ENCODE measurements around the gene CHPT1. TPM values are rescaled to one million over a fixed set of nuclear protein-coding genes. Genes with fewer than 3 reads are reported as not detected.
A peak's percentile ranks its signal among the peaks of the same experiment; 100 is the strongest.
"Not testable (repeated sequence)": the region's sequence is repeated elsewhere in the genome, so short reads cannot be mapped to it uniquely, and the experiment has no call there.

CHPT1 gene
- total and polyA plus RNA-seq, 3 experiments from 2014 or later = 29.1 to 43.2 (median 29.2) TPM

DNA sequence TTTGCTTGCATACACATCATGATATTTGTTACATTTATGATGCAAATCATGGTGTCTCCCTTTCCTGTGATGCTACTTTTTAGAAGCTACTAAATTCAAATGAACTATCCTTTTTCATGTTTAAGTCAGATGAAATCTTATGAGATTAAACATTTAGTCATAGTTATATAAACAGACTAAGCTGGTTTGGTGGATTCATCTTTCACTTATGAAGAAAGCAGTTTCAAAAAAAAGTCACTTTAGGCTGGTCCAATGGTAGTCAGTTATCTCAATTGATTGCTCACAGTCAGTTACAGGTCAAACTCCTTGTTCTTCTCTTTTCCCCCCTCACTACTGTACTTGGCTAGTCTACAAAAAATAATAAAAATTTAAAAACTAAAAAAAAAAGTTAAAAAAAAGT lies 22.1 kb downstream of the CHPT1 start:
- Histone ChIP-seq H3K4me1 (ENCODE audit: insufficient read depth, low read length) (no peaks in the 10 kb centered on the region), H3K27ac (ENCODE audit: low read depth, low read length) (no peak overlapping the region), H3K27me3 (ENCODE audit: insufficient read depth, low read length, poor library complexity, severe bottlenecking) (no peaks in the 10 kb centered on the region), H3K9me3 (ENCODE audit: low read length) (no peaks in the 10 kb centered on the region), H3K4me3 (ENCODE audit: low read length) (no peak overlapping the region), H3K36me3 (ENCODE audit: insufficient read depth, low read length) (no peaks in the 10 kb centered on the region)
- ChIA-PET CTCF (no interaction called here), POLR2A (no interaction called here)
- no peak overlapping the region for H3K27ac Mint-ChIP-seq
- H3K36me3 Mint-ChIP-seq = peaks cover 0 to 24% (median 6%) of the 10 kb centered on the region in 3 donors
- DNase-seq = no peak
- H3K9me3 Mint-ChIP-seq = no peaks in the 10 kb centered on the region
- no peaks in the 10 kb centered on the region for H3K27me3 Mint-ChIP-seq
- H3K4me3 Mint-ChIP-seq = no peak overlapping the region
- no peaks in the 10 kb centered on the region for H3K4me1 Mint-ChIP-seq

DNA sequence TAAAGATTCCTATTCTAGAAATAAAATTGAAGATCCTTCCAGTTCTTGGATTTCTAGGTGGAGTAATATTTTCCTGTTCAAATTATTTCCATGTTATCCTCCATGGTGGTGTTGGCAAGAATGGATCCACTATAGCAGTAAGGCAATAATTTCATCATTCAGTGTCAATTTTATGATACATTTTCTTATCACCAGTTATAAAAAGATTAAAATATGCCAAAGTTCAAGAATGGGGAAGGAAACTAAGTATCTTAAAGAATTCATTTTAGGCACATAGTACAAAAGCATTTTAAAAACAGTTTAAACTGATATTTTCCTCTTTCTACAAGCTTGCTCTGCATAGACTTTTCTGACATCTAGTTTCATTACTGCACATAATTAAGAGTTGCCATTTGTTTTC lies 22.7 kb downstream of the CHPT1 start:
- Histone ChIP-seq H3K9me3 (ENCODE audit: low read length) (no peaks in the 10 kb centered on the region), H3K27ac (ENCODE audit: low read depth, low read length) (no peak overlapping the region), H3K4me3 (ENCODE audit: low read length) (no peak overlapping the region), H3K27me3 (ENCODE audit: insufficient read depth, low read length, poor library complexity, severe bottlenecking) (no peaks in the 10 kb centered on the region), H3K36me3 (ENCODE audit: insufficient read depth, low read length) (no peaks in the 10 kb centered on the region), H3K4me1 (ENCODE audit: insufficient read depth, low read length) (no peaks in the 10 kb centered on the region)
- Mint-ChIP-seq H3K9me3 (no peaks in the 10 kb centered on the region), H3K27me3 (no peaks in the 10 kb centered on the region), H3K4me3 (no peak overlapping the region), H3K36me3 (peaks cover 0 to 28% (median 6%) of the 10 kb centered on the region in 3 donors), H3K27ac (no peak overlapping the region), H3K4me1 (no peaks in the 10 kb centered on the region)
- CTCF ChIA-PET = no interaction called here
- POLR2A ChIA-PET = no interaction called here
- no peak for DNase-seq

DNA sequence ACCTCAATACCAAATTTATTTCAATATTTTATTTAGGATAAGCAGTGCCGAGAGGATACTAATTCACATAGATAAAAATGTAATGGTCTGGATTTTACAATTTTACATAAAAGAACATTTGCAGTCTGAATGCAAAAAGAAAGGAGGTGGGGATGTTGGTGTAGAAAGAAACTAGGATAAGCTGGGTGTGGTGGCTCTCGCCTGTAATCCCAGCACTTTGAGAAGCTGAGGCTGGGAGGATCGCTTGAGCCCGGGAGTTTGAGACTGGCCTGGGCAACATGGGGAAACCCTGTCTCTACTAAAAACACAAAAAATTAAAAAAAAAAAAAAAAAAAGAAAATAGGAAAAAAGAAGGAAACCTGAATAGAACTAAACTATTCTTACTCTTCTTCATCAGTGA lies 25.0 kb downstream of the CHPT1 start:
- POLR2A ChIA-PET = interaction anchor here (0.6 kb wide), 1 partner anchor 34 kb away, joined by 3 read pairs; no protein-coding TSS in a partner anchor
- Mint-ChIP-seq H3K9me3 (no peaks in the 10 kb centered on the region), H3K36me3 (peaks cover 0 to 38% (median 9%) of the 10 kb centered on the region in 3 donors), H3K4me1 (no peaks in the 10 kb centered on the region), H3K27me3 (no peaks in the 10 kb centered on the region), H3K27ac (no peak overlapping the region), H3K4me3 (no peak overlapping the region)
- no peaks in the 10 kb centered on the region for H3K9me3 ChIP-seq (ENCODE audit: low read length)
- CTCF ChIA-PET = no interaction called here
- no peak overlapping the region for H3K4me3 ChIP-seq (ENCODE audit: low read length)
- no peak for DNase-seq
- no peaks in the 10 kb centered on the region for H3K4me1 ChIP-seq (ENCODE audit: insufficient read depth, low read length)
- no peak overlapping the region for H3K27ac ChIP-seq (ENCODE audit: low read depth, low read length)
- H3K27me3 ChIP-seq (ENCODE audit: insufficient read depth, low read length, poor library complexity, severe bottlenecking) = no peaks in the 10 kb centered on the region
- no peaks in the 10 kb centered on the region for H3K36me3 ChIP-seq (ENCODE audit: insufficient read depth, low read length)

- Mint-ChIP-seq H3K4me1 (no peaks in the 10 kb centered on the region), H3K4me3 (no peak overlapping the region), H3K36me3 (peaks cover 0 to 42% (median 6%) of the 10 kb centered on the region in 3 donors), H3K27ac (no peak overlapping the region), H3K9me3 (no peaks in the 10 kb centered on the region), H3K27me3 (no peaks in the 10 kb centered on the region)
- Histone ChIP-seq H3K27me3 (ENCODE audit: insufficient read depth, low read length, poor library complexity, severe bottlenecking) (no peaks in the 10 kb centered on the region), H3K36me3 (ENCODE audit: insufficient read depth, low read length) (no peaks in the 10 kb centered on the region), H3K4me1 (ENCODE audit: insufficient read depth, low read length) (no peaks in the 10 kb centered on the region), H3K4me3 (ENCODE audit: low read length) (no peak overlapping the region), H3K9me3 (ENCODE audit: low read length) (no peaks in the 10 kb centered on the region), H3K27ac (ENCODE audit: low read depth, low read length) (no peak overlapping the region)
- CTCF ChIA-PET = no interaction called here
- no peak for DNase-seq
- POLR2A ChIA-PET = no interaction called here
These were observed 29.7 kb downstream of the CHPT1 start for GRCh38 chr12:101727098-101727497.

DNA sequence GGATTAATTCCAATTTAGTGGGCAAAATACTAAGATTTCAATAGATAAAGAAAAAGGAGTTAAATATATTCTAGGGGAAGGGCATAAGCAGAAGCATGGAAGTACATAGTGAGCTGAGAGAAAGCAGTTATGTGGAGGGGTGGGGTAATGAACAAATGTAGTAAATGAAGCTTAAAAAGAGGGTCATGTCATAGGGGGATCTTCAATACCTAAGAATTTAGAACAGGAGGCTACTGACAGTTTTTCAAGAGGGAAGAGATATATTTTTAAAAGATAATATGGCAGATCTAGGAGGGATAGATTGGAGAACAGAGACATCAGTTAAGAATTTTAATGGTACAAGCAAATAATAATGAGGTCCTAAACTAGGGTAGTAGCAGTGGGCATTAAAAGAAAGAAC lies 32.4 kb downstream of the CHPT1 start:
- no peak for DNase-seq
- peak overlapping the region in 1 of 8 donors; percentile 4 for H3K27ac Mint-ChIP-seq
- no peaks in the 10 kb centered on the region for H3K27me3 Mint-ChIP-seq
- H3K36me3 Mint-ChIP-seq = peaks cover 0 to 44% (median 3%) of the 10 kb centered on the region in 3 donors
- H3K9me3 ChIP-seq (ENCODE audit: low read length) = no peaks in the 10 kb centered on the region
- H3K27ac ChIP-seq (ENCODE audit: low read depth, low read length) = no peak overlapping the region
- no peak overlapping the region for H3K4me3 ChIP-seq (ENCODE audit: low read length)
- no peaks in the 10 kb centered on the region for H3K4me1 Mint-ChIP-seq
- H3K4me3 Mint-ChIP-seq = no peak overlapping the region
- no peaks in the 10 kb centered on the region for H3K9me3 Mint-ChIP-seq
- POLR2A ChIA-PET = no interaction called here
- no peaks in the 10 kb centered on the region for H3K4me1 ChIP-seq (ENCODE audit: insufficient read depth, low read length)
- CTCF ChIA-PET = interaction anchor here (0.6 kb wide), 1 partner anchor 171 kb away, joined by 3 read pairs; no protein-coding TSS in a partner anchor
- H3K36me3 ChIP-seq (ENCODE audit: insufficient read depth, low read length) = no peaks in the 10 kb centered on the region
- no peaks in the 10 kb centered on the region for H3K27me3 ChIP-seq (ENCODE audit: insufficient read depth, low read length, poor library complexity, severe bottlenecking)

DNA sequence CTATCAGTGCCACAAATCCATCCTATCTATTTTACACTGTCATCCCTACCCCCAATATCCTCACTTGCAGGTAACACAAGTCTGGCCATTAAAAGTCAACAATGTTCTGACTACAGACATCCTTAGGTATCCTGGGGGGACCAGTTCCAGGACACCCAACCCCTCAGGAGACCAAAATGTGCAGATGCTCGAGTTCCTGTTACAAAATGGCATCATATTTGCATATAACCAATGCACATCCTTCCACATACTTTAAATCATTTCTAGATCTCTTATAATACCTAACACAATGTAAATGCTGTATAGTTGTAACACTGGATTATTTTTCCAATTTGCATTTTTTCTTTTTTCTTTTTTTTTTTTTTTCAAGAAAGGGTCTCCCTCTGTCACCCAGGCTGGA lies 34.9 kb downstream of the CHPT1 start:
- POLR2A ChIA-PET = no interaction called here
- Histone ChIP-seq H3K27me3 (ENCODE audit: insufficient read depth, low read length, poor library complexity, severe bottlenecking) (no peaks in the 10 kb centered on the region), H3K36me3 (ENCODE audit: insufficient read depth, low read length) (no peaks in the 10 kb centered on the region), H3K4me3 (ENCODE audit: low read length) (no peak overlapping the region), H3K9me3 (ENCODE audit: low read length) (no peaks in the 10 kb centered on the region), H3K4me1 (ENCODE audit: insufficient read depth, low read length) (no peaks in the 10 kb centered on the region), H3K27ac (ENCODE audit: low read depth, low read length) (no peak overlapping the region)
- Mint-ChIP-seq H3K27ac (peak overlapping the region in 1 of 8 donors; percentile 3), H3K27me3 (no peaks in the 10 kb centered on the region), H3K9me3 (no peaks in the 10 kb centered on the region), H3K36me3 (peaks cover 0 to 30% (median 0%) of the 10 kb centered on the region in 3 donors), H3K4me1 (no peaks in the 10 kb centered on the region), H3K4me3 (no peak overlapping the region)
- no peak for DNase-seq
- CTCF ChIA-PET = no interaction called here

- H3K36me3 ChIP-seq (ENCODE audit: insufficient read depth, low read length) = no peaks in the 10 kb centered on the region
- CTCF ChIA-PET = interaction anchor here (1.1 kb wide), 1 partner anchor 26 kb away, joined by 4 read pairs; no protein-coding TSS in a partner anchor
- DNase-seq = no peak
These were observed 35.7 kb downstream of the CHPT1 start for GRCh38 chr12:101733166-101733565.

GRCh38 chr12:101734482-101734881 lies 37.0 kb downstream of the CHPT1 start:
- H3K27me3 Mint-ChIP-seq; POLR2A ChIA-PET; H3K27me3 ChIP-seq (ENCODE audit: insufficient read depth, low read length, poor library complexity, severe bottlenecking); H3K36me3 ChIP-seq (ENCODE audit: insufficient read depth, low read length); CTCF ChIA-PET; DNase-seq; H3K9me3 Mint-ChIP-seq; H3K4me3 Mint-ChIP-seq; H3K4me1 Mint-ChIP-seq; H3K27ac Mint-ChIP-seq; H3K4me1 ChIP-seq (ENCODE audit: insufficient read depth, low read length); H3K9me3 ChIP-seq (ENCODE audit: low read length); H3K27ac ChIP-seq (ENCODE audit: low read depth, low read length); H3K4me3 ChIP-seq (ENCODE audit: low read length): not testable (repeated sequence)
- H3K36me3 Mint-ChIP-seq = peaks cover 0 to 33% (median 0%) of the 10 kb centered on the region in 3 donors

More at GRCh38 chr12:101733166-101733565, 35.7 kb downstream of the CHPT1 start:
- POLR2A ChIA-PET = no interaction called here
- Histone ChIP-seq H3K4me3 (ENCODE audit: low read length) (no peak overlapping the region), H3K4me1 (ENCODE audit: insufficient read depth, low read length) (no peaks in the 10 kb centered on the region), H3K9me3 (ENCODE audit: low read length) (no peaks in the 10 kb centered on the region), H3K27me3 (ENCODE audit: insufficient read depth, low read length, poor library complexity, severe bottlenecking) (no peaks in the 10 kb centered on the region), H3K27ac (ENCODE audit: low read depth, low read length) (no peak overlapping the region)
- H3K27me3 Mint-ChIP-seq = no peaks in the 10 kb centered on the region
- H3K4me1 Mint-ChIP-seq = no peaks in the 10 kb centered on the region
- H3K4me3 Mint-ChIP-seq = no peak overlapping the region
- peaks cover 0 to 35% (median 0%) of the 10 kb centered on the region in 3 donors for H3K36me3 Mint-ChIP-seq
- no peaks in the 10 kb centered on the region for H3K9me3 Mint-ChIP-seq
- peak overlapping the region in 1 of 8 donors; percentile 8 for H3K27ac Mint-ChIP-seq

DNA sequence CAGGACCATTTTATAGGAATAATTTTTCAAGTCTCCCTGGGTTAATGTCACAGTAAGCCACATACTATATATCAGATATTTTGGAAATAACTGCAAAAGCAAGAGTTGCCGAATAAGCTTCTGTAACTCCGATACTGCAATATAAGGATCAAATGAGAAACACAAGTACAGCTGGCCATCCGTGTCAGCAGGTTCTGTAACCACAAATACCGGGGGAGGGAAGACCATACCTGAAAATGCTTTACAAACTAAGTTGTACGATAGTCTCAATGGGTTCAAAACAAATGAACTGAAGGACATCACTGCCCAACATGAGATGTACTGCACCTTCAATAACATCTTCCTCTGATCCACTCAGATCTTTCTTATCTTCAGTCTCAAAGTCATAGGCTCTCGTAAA lies 40.0 kb downstream of the CHPT1 start:
- ChIA-PET CTCF (no interaction called here), POLR2A (no interaction called here)
- H3K27me3 ChIP-seq (ENCODE audit: insufficient read depth, low read length, poor library complexity, severe bottlenecking) = no peaks in the 10 kb centered on the region
- H3K4me1 Mint-ChIP-seq = peaks cover 0 to 2% (median 0%) of the 10 kb centered on the region in 3 donors
- peak overlapping the region in 1 of 8 donors; percentile 81 for H3K27ac Mint-ChIP-seq
- no peaks in the 10 kb centered on the region for H3K9me3 Mint-ChIP-seq
- no peak overlapping the region for H3K4me3 ChIP-seq (ENCODE audit: low read length)
- no peaks in the 10 kb centered on the region for H3K9me3 ChIP-seq (ENCODE audit: low read length)
- no peak for DNase-seq
- H3K27ac ChIP-seq (ENCODE audit: low read depth, low read length) = no peak overlapping the region
- no peak overlapping the region for H3K4me3 Mint-ChIP-seq
- peaks cover 0 to 22% (median 0%) of the 10 kb centered on the region in 3 donors for H3K36me3 Mint-ChIP-seq
- H3K4me1 ChIP-seq (ENCODE audit: insufficient read depth, low read length) = no peaks in the 10 kb centered on the region
- H3K27me3 Mint-ChIP-seq = no peaks in the 10 kb centered on the region
- H3K36me3 ChIP-seq (ENCODE audit: insufficient read depth, low read length) = no peaks in the 10 kb centered on the region
